BLaER1 (cell line): Measurements from ENCODE around the gene NT5C3B.
"Not testable (repeated sequence)": the region's sequence is repeated elsewhere in the genome, so short reads cannot be mapped to it uniquely, and the experiment has no call there.

ENCODE experiments used
- H3K27ac ChIP-seq: shearing (Covaris generic); formaldehyde crosslinking; 2 replicates; pipeline ENCODE4 v1.8.1; 2022
- H3K27me3 ChIP-seq: shearing (Covaris generic); formaldehyde crosslinking; 2 replicates; pipeline ENCODE4 v1.8.1; 2022
- H3K36me3 ChIP-seq: shearing (Covaris generic); formaldehyde crosslinking; 2 replicates; pipeline ENCODE4 v1.8.1; 2022
- H3K4me1 ChIP-seq: shearing (Covaris generic); formaldehyde crosslinking; 2 replicates; pipeline ENCODE4 v1.8.1; 2022
- H3K4me2 ChIP-seq: shearing (Covaris generic); formaldehyde crosslinking; 2 replicates; pipeline ENCODE4 v1.8.1; 2022
- H3K4me3 ChIP-seq: shearing (Covaris generic); formaldehyde crosslinking; 2 replicates; pipeline ENCODE4 v1.8.1; 2022
- H3K9ac ChIP-seq: shearing (Covaris generic); formaldehyde crosslinking; 2 replicates; pipeline ENCODE4 v1.8.1; 2022
- H3K9me3 ChIP-seq: shearing (Covaris generic); formaldehyde crosslinking; 2 replicates; pipeline ENCODE4 v1.8.1; 2022
- H4K20me1 ChIP-seq: shearing (Covaris generic); formaldehyde crosslinking; 2 replicates; pipeline ENCODE4 v1.8.1; 2022
- Cebpa-rat ChIP-seq: shearing (Covaris generic); IDR thresholded peaks from 2 replicates; pipeline ENCODE4 v1.8.1; 2022

Gene NT5C3B

GRCh38 chr17:41835800-41836549 is at the start of gene NT5C3B:
Gene NT5C3B (minus strand): TSS chr17:41836232. CDS start chr17:41836193, 39 bp downstream.
- Histone ChIP-seq H3K36me3 (peaks cover 34% of the 10 kb centered on the region), H3K27ac (peak within 1 kb of the TSS; percentile 89), H3K9ac (peak within 1 kb of the TSS; percentile 93), H3K9me3 (no peaks in the 10 kb centered on the region), H3K27me3 (no peaks in the 10 kb centered on the region), H3K4me1 (peaks cover 19% of the 10 kb centered on the region), H4K20me1 (peaks cover 6% of the 10 kb centered on the region; the same call in 1 of the 2 replicates), H3K4me2 (peak within 1 kb of the TSS; percentile 91), H3K4me3 (peak within 1 kb of the TSS; percentile 97)
- TF ChIP-seq Cebpa-rat = no peak

- Histone ChIP-seq H3K9me3 (no peaks in the 10 kb centered on the region), H3K4me2 (no peak overlapping the region; the same call in none of the 2 replicates), H3K27ac (no peak overlapping the region), H3K4me3 (no peak overlapping the region), H3K9ac (no peak overlapping the region), H3K36me3 (peaks cover 100% of the 10 kb centered on the region), H3K4me1 (peaks cover 9% of the 10 kb centered on the region), H3K27me3 (no peaks in the 10 kb centered on the region), H4K20me1 (peaks cover 25% of the 10 kb centered on the region; the same call in 1 of the 2 replicates)
- TF ChIP-seq Cebpa-rat = no peak
Measured at GRCh38 chr17:41885733-41886132, 49.7 kb upstream of the NT5C3B start.

GRCh38 chr17:41882756-41883155 is 46.7 kb upstream of the NT5C3B start:
- no peak overlapping the region for H3K27ac ChIP-seq
- H3K4me3 ChIP-seq = no peak overlapping the region
- H3K9ac ChIP-seq = no peak overlapping the region
- H3K9me3 ChIP-seq = peaks cover 6% of the 10 kb centered on the region
- H3K27me3 ChIP-seq = no peaks in the 10 kb centered on the region
- peaks cover 9% of the 10 kb centered on the region for H3K4me1 ChIP-seq
- H3K4me2 ChIP-seq = no peak overlapping the region
- TF ChIP-seq Cebpa-rat = no peak
- H4K20me1 ChIP-seq = peaks cover 19% of the 10 kb centered on the region; the same call in 1 of the 2 replicates
- peaks cover 100% of the 10 kb centered on the region for H3K36me3 ChIP-seq

- H3K9ac ChIP-seq = no peak overlapping the region
- H3K27me3 ChIP-seq = no peaks in the 10 kb centered on the region
- peaks cover 16% of the 10 kb centered on the region for H3K9me3 ChIP-seq
- 0 out of 2 replicates have a peak, but pooled peaks cover 4% of the 10 kb centered on the region for H4K20me1 ChIP-seq
- no peak overlapping the region for H3K27ac ChIP-seq
- no peaks in the 10 kb centered on the region for H3K4me1 ChIP-seq
- H3K4me2 ChIP-seq = no peak overlapping the region
- H3K4me3 ChIP-seq = no peak overlapping the region
- H3K36me3 ChIP-seq = peaks cover 97% of the 10 kb centered on the region
- TF ChIP-seq Cebpa-rat = no peak
Measured at GRCh38 chr17:41880130-41880529, 44.1 kb upstream of the NT5C3B start.

GRCh38 chr17:41874293-41874670 is 38.2 kb upstream of the NT5C3B start:
- not testable (repeated sequence) for H3K4me2 ChIP-seq, H3K9ac ChIP-seq, H4K20me1 ChIP-seq, H3K4me3 ChIP-seq, H3K27me3 ChIP-seq, H3K27ac ChIP-seq, H3K4me1 ChIP-seq
- peaks cover 16% of the 10 kb centered on the region for H3K9me3 ChIP-seq
- H3K36me3 ChIP-seq = peaks cover 97% of the 10 kb centered on the region

- no peak overlapping the region for H3K27ac ChIP-seq
- no peaks in the 10 kb centered on the region for H3K4me1 ChIP-seq
- TF ChIP-seq Cebpa-rat = no peak
- no peak overlapping the region for H3K4me2 ChIP-seq
- no peak overlapping the region for H3K4me3 ChIP-seq
- H3K9ac ChIP-seq = no peak overlapping the region
- H3K9me3 ChIP-seq = peaks cover 16% of the 10 kb centered on the region
- peaks cover 9% of the 10 kb centered on the region; the same call in 1 of the 2 replicates for H4K20me1 ChIP-seq
- no peaks in the 10 kb centered on the region for H3K27me3 ChIP-seq
- peaks cover 97% of the 10 kb centered on the region for H3K36me3 ChIP-seq
Measured at GRCh38 chr17:41873559-41874292, 37.7 kb upstream of the NT5C3B start.

- no peak overlapping the region for H3K27ac ChIP-seq
- H3K4me1 ChIP-seq = no peaks in the 10 kb centered on the region
- peaks cover 2% of the 10 kb centered on the region; the same call in 1 of the 2 replicates for H3K9me3 ChIP-seq
- H3K9ac ChIP-seq = no peak overlapping the region
- H3K27me3 ChIP-seq = no peaks in the 10 kb centered on the region
- H3K4me2 ChIP-seq = no peak overlapping the region
- peaks cover 9% of the 10 kb centered on the region; the same call in 1 of the 2 replicates for H4K20me1 ChIP-seq
- H3K36me3 ChIP-seq = peaks cover 94% of the 10 kb centered on the region
- no peak overlapping the region for H3K4me3 ChIP-seq
- no peak for TF ChIP-seq Cebpa-rat
Measured at GRCh38 chr17:41871789-41872188, 35.8 kb upstream of the NT5C3B start.

- Histone ChIP-seq H3K9ac (no peak overlapping the region), H3K9me3 (no peaks in the 10 kb centered on the region), H3K27me3 (no peaks in the 10 kb centered on the region), H3K4me2 (no peak overlapping the region), H3K36me3 (peaks cover 87% of the 10 kb centered on the region), H3K4me1 (no peaks in the 10 kb centered on the region), H4K20me1 (peaks cover 9% of the 10 kb centered on the region; the same call in 1 of the 2 replicates), H3K27ac (no peak overlapping the region), H3K4me3 (no peak overlapping the region)
- TF ChIP-seq Cebpa-rat = no peak
Measured at GRCh38 chr17:41870627-41871026, 34.6 kb upstream of the NT5C3B start.

- H3K27ac ChIP-seq = no peak overlapping the region
- peaks cover 85% of the 10 kb centered on the region for H3K36me3 ChIP-seq
- H3K4me3 ChIP-seq = no peak overlapping the region
- H3K4me2 ChIP-seq = no peak overlapping the region
- TF ChIP-seq Cebpa-rat = no peak
- H4K20me1 ChIP-seq = peaks cover 9% of the 10 kb centered on the region; the same call in 1 of the 2 replicates
- H3K4me1 ChIP-seq = no peaks in the 10 kb centered on the region
- no peaks in the 10 kb centered on the region for H3K9me3 ChIP-seq
- no peaks in the 10 kb centered on the region for H3K27me3 ChIP-seq
- H3K9ac ChIP-seq = no peak overlapping the region
Measured at GRCh38 chr17:41870097-41870496, 34.1 kb upstream of the NT5C3B start.

GRCh38 chr17:41869426-41869825 is 33.4 kb upstream of the NT5C3B start:
- Histone ChIP-seq H3K4me1 (no peaks in the 10 kb centered on the region), H3K27me3 (no peaks in the 10 kb centered on the region), H4K20me1 (peaks cover 11% of the 10 kb centered on the region), H3K4me3 (no peak overlapping the region), H3K9me3 (no peaks in the 10 kb centered on the region), H3K9ac (no peak overlapping the region), H3K36me3 (peaks cover 78% of the 10 kb centered on the region), H3K4me2 (no peak overlapping the region), H3K27ac (no peak overlapping the region)
- TF ChIP-seq Cebpa-rat = no peak
